NCI-H2081 (cell line): ENCODE data around the gene PMAIP1.
"Not testable (repeated sequence)": the region's sequence is repeated elsewhere in the genome, so short reads cannot be mapped to it uniquely, and the experiment has no call there.

Source experiments
- DNase-seq, 2 experiments: peaks; one replicate each; lab custom pipeline; 2025; lab: John Stamatoyannopoulos, UW

Gene PMAIP1

GRCh38 chr18:59885579-59886163 is 14.1 kb upstream of the PMAIP1 start:
- DNase-seq: no peak

GRCh38 chr18:59886399-59886798 is 13.4 kb upstream of the PMAIP1 start:
- not testable (repeated sequence) for DNase-seq

GRCh38 chr18:59892123-59892522 is 7.7 kb upstream of the PMAIP1 start:
- DNase-seq: no peak

- DNase-seq: no peak
Observed at GRCh38 chr18:59893971-59894370, 5.8 kb upstream of the PMAIP1 start.

GRCh38 chr18:59897321-59897954 is 2.4 kb upstream of the PMAIP1 start:
- DNase-seq: no peak

- DNase-seq: no peak
Observed at GRCh38 chr18:59898093-59898492, 1.7 kb upstream of the PMAIP1 start.

- no peak for DNase-seq
Observed at GRCh38 chr18:59898609-59899297, 1.0 kb upstream of the PMAIP1 start.

- peak; percentile 37 to 64 for DNase-seq
Observed at GRCh38 chr18:59900222-59901128, 679 bp downstream of the PMAIP1 start.

GRCh38 chr18:59902131-59902992 is 2.6 kb downstream of the PMAIP1 start:
- no peak for DNase-seq

- no peak for DNase-seq
Observed at GRCh38 chr18:59902993-59903610, 3.3 kb downstream of the PMAIP1 start.

- no peak for DNase-seq
Observed at GRCh38 chr18:59904011-59904601, 4.3 kb downstream of the PMAIP1 start.

GRCh38 chr18:59905686-59906091 is 5.9 kb downstream of the PMAIP1 start:
- DNase-seq: no peak

GRCh38 chr18:59906203-59906602 is 6.4 kb downstream of the PMAIP1 start:
- no peak for DNase-seq

GRCh38 chr18:59907172-59907571 is 7.4 kb downstream of the PMAIP1 start:
- DNase-seq: no peak

- no peak for DNase-seq
Observed at GRCh38 chr18:59907660-59908059, 7.9 kb downstream of the PMAIP1 start.

GRCh38 chr18:59908799-59909198 is 9.0 kb downstream of the PMAIP1 start:
- DNase-seq: no peak

- DNase-seq: no peak
Observed at GRCh38 chr18:59909289-59910036, 9.7 kb downstream of the PMAIP1 start.

- no peak for DNase-seq
Observed at GRCh38 chr18:59910967-59911366, 11.2 kb downstream of the PMAIP1 start.

- no peak for DNase-seq
Observed at GRCh38 chr18:59911600-59911999, 11.8 kb downstream of the PMAIP1 start.
